ENCODE measurements around the gene RNF141. TPM values are rescaled to one million over a fixed set of nuclear protein-coding genes. Genes with fewer than 3 reads are reported as not detected.
A peak's percentile ranks its signal among the peaks of the same experiment; 100 is the strongest.

The RNF141 gene
- total RNA-seq, 1 donor from 2014 or later = 36.9 TPM

GRCh38 chr11:10550503-10551289 is 9.7 kb upstream of the RNF141 start:
- no peak for DNase-seq
- TF ChIP-seq CTCF (IDR thresholded peaks at IDR 0.05) = no peak
- H3K27ac Mint-ChIP-seq = no peak overlapping the region
- H3K4me1 Mint-ChIP-seq = peaks cover 24% of the 10 kb centered on the region
- H3K36me3 Mint-ChIP-seq (ENCODE audit: low read depth) = no peaks in the 10 kb centered on the region
- POLR2A ChIA-PET = interaction anchor here (0.6 kb wide), 1 partner anchor 8 kb away, joined by 8 read pairs; no protein-coding TSS in a partner anchor
- CTCF ChIA-PET = interaction anchor here (1.3 to 2.0 kb wide), 2 partner anchors 9 to 10 kb away, joined by 4 to 6 read pairs; partner anchors contain the start of gene RNF141
- H3K27me3 Mint-ChIP-seq = no peaks in the 10 kb centered on the region
- H3K9me3 Mint-ChIP-seq = peaks cover 4% of the 10 kb centered on the region
- ATAC-seq (ENCODE audit: low read depth) = no peak
- intact Hi-C loops (cut with micrococcal nuclease) = no loop called here
- no peak overlapping the region for H3K4me3 Mint-ChIP-seq

GRCh38 chr11:10544491-10545465 is 3.8 kb upstream of the RNF141 start:
- TF ChIP-seq CTCF (IDR thresholded peaks at IDR 0.05) = no peak
- CTCF ChIA-PET = interaction anchor here (0.8 kb wide), 2 partner anchors 78 to 103 kb away, joined by 3 to 4 read pairs; no protein-coding TSS in a partner anchor
- Mint-ChIP-seq H3K4me1 (peaks cover 61% of the 10 kb centered on the region), H3K27me3 (no peaks in the 10 kb centered on the region), H3K36me3 (ENCODE audit: low read depth) (peaks cover 14% of the 10 kb centered on the region), H3K4me3 (no peak overlapping the region), H3K27ac (peak overlapping the region; percentile 61), H3K9me3 (peaks cover 5% of the 10 kb centered on the region)
- intact Hi-C loops (cut with micrococcal nuclease) = loop anchor here (5.0 kb wide), 2 partner anchors 33 to 787 kb away; no protein-coding TSS in a partner anchor
- ATAC-seq (ENCODE audit: low read depth) (peak; percentile 45), DNase-seq (peak; percentile 31)
- POLR2A ChIA-PET = interaction anchor here (0.5 to 1.4 kb wide), 3 partner anchors 18 to 97 kb away, joined by 3 to 5 read pairs (median 3); no protein-coding TSS in a partner anchor

- H3K27ac Mint-ChIP-seq = peak overlapping the region; percentile 61
- H3K4me3 Mint-ChIP-seq = no peak overlapping the region
- H3K36me3 Mint-ChIP-seq (ENCODE audit: low read depth) = peaks cover 14% of the 10 kb centered on the region
- CTCF ChIA-PET = interaction anchor here (0.8 kb wide), 1 partner anchor 102 kb away, joined by 4 read pairs; no protein-coding TSS in a partner anchor
- ATAC-seq (ENCODE audit: low read depth) (no peak), DNase-seq (no peak)
- H3K27me3 Mint-ChIP-seq = no peaks in the 10 kb centered on the region
- intact Hi-C loops (cut with micrococcal nuclease) = loop anchor here (5.0 kb wide), 2 partner anchors 34 to 786 kb away; no protein-coding TSS in a partner anchor
- POLR2A ChIA-PET = interaction anchor here (0.5 kb wide), 1 partner anchor 17 kb away, joined by 3 read pairs; no protein-coding TSS in a partner anchor
- TF ChIP-seq CTCF (IDR thresholded peaks at IDR 0.05) = no peak
- H3K4me1 Mint-ChIP-seq = peaks cover 69% of the 10 kb centered on the region
- peaks cover 5% of the 10 kb centered on the region for H3K9me3 Mint-ChIP-seq
Observed at GRCh38 chr11:10543782-10544181, 2.8 kb upstream of the RNF141 start.

GRCh38 chr11:10542776-10543175 is 1.8 kb upstream of the RNF141 start:
- H3K4me3 Mint-ChIP-seq = no peak overlapping the region
- DNase-seq (no peak), ATAC-seq (ENCODE audit: low read depth) (no peak)
- no peaks in the 10 kb centered on the region for H3K27me3 Mint-ChIP-seq
- intact Hi-C loops (cut with micrococcal nuclease) = loop anchor here (5.0 kb wide), 2 partner anchors 35 to 785 kb away; no protein-coding TSS in a partner anchor
- ChIA-PET POLR2A (interaction anchor here (0.6 to 3.8 kb wide), 6 partner anchors 8 to 102 kb away, joined by 3 to 37 read pairs (median 6); partner anchors contain the start of gene AMPD3), CTCF (interaction anchor here (1.4 to 3.0 kb wide), 6 partner anchors 8 to 111 kb away, joined by 3 to 16 read pairs (median 6); partner anchors contain the start of gene LYVE1)
- peak overlapping the region; percentile 30 for H3K27ac Mint-ChIP-seq
- peaks cover 15% of the 10 kb centered on the region for H3K36me3 Mint-ChIP-seq (ENCODE audit: low read depth)
- H3K4me1 Mint-ChIP-seq = peaks cover 70% of the 10 kb centered on the region
- H3K9me3 Mint-ChIP-seq = peaks cover 5% of the 10 kb centered on the region
- no peak for TF ChIP-seq CTCF (IDR thresholded peaks at IDR 0.05)
